Measurements from ENCODE around the gene CANT1. TPM values are rescaled to one million over a fixed set of nuclear protein-coding genes. Genes with fewer than 3 reads are reported as not detected.

Gene CANT1
- total and polyA plus RNA-seq, 2 of the 13 experiments (the other 11 are each of a cell fraction or from before 2014, with no cell fraction given) = 34.1 to 42.1 TPM

DNA sequence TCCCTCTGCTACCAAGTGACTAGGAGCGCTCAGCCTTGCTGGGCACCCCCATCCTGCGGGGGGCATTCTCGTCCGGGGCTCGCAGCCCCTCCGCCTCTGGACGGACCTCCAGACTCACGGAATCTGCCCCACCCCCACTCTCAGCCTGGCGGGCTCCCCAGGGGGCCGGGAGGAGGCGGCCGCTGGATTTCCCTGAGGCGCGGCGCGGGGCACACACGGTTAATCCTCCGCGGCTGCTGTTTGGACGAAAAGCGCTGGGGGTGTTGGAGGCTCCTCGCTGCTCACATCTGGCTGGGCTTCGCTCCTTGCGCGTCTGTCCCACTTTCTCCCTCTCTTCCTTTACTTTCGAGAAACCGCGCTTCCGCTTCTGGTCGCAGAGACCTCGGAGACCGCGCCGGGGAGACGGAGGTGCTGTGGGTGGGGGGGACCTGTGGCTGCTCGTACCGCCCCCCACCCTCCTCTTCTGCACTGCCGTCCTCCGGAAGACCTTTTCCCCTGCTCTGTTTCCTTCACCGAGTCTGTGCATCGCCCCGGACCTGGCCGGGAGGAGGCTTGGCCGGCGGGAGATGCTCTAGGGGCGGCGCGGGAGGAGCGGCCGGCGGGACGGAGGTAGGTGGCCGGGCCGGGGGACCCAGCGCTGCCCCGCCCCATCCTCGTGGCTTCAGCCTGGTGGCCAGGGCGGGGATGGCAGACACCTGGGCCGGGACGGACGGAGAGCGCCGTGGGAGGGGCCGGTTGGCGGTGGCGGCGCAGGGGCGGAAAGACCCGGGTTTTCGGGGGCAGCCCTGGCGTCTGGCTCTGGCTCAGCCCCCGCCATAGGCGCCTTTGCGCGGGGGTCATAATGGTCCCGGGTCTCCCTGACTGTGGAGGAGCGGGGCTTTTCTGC lies 14.6 kb upstream of the CANT1 start, which contains the start of gene C1QTNF1 (continued):
- TF ChIP-seq ZNF570 (CRISPR knock-in tag; IDR thresholded peaks at IDR 0.05; ENCODE audit: borderline replicate concordance) (no peak), CBX5 (CRISPR knock-in tag; IDR thresholded peaks at IDR 0.05; ENCODE audit: borderline replicate concordance) (no peak), NCOA2 (CRISPR knock-in tag; IDR thresholded peaks at IDR 0.05) (no peak), TEAD3 (CRISPR knock-in tag; optimal IDR thresholded peaks at IDR 0.05; ENCODE audit: borderline replicate concordance) (no peak), FOXJ3 (CRISPR knock-in tag; IDR thresholded peaks at IDR 0.05; ENCODE audit: borderline replicate concordance) (no peak), PLSCR1 (CRISPR knock-in tag; IDR thresholded peaks at IDR 0.05; ENCODE audit: borderline replicate concordance) (no peak), HNRNPK (IDR thresholded peaks at IDR 0.05; ENCODE audit: low read depth, low read length, poor library complexity, severe bottlenecking) (peak; percentile 19), ARID4A (CRISPR knock-in tag; IDR thresholded peaks at IDR 0.05; ENCODE audit: borderline replicate concordance) (0 out of 2 replicates have a peak, but pooled peaks have one; percentile 33), TBX2 (CRISPR knock-in tag; IDR thresholded peaks at IDR 0.05; ENCODE audit: borderline replicate concordance) (peak; percentile 41; the same call in 1 of the 2 replicates), ZNF639 (CRISPR knock-in tag; conservative IDR thresholded peaks at IDR 0.05) (no peak), HOXA5 (CRISPR knock-in tag; IDR thresholded peaks at IDR 0.05) (no peak), NR3C1 (CRISPR knock-in tag; IDR thresholded peaks at IDR 0.05) (no peak), ZNF569 (CRISPR knock-in tag; IDR thresholded peaks at IDR 0.05; ENCODE audit: borderline replicate concordance) (no peak), SRY (CRISPR knock-in tag; IDR thresholded peaks at IDR 0.05) (no peak), ATF1 (CRISPR knock-in tag; IDR thresholded peaks at IDR 0.05) (no peak), ZNF550 (CRISPR knock-in tag; IDR thresholded peaks at IDR 0.05; ENCODE audit: borderline replicate concordance) (peak; percentile 41; the same call in 1 of the 2 replicates)
- TF ChIP-seq, protein P1, sequence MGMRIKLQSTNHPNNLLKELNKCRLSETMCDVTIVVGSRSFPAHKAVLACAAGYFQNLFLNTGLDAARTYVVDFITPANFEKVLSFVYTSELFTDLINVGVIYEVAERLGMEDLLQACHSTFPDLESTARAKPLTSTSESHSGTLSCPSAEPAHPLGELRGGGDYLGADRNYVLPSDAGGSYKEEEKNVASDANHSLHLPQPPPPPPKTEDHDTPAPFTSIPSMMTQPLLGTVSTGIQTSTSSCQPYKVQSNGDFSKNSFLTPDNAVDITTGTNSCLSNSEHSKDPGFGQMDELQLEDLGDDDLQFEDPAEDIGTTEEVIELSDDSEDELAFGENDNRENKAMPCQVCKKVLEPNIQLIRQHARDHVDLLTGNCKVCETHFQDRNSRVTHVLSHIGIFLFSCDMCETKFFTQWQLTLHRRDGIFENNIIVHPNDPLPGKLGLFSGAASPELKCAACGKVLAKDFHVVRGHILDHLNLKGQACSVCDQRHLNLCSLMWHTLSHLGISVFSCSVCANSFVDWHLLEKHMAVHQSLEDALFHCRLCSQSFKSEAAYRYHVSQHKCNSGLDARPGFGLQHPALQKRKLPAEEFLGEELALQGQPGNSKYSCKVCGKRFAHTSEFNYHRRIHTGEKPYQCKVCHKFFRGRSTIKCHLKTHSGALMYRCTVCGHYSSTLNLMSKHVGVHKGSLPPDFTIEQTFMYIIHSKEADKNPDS (CRISPR knock-in tag; IDR thresholded peaks at IDR 0.05) = no peak
- TF ChIP-seq, protein P2, sequence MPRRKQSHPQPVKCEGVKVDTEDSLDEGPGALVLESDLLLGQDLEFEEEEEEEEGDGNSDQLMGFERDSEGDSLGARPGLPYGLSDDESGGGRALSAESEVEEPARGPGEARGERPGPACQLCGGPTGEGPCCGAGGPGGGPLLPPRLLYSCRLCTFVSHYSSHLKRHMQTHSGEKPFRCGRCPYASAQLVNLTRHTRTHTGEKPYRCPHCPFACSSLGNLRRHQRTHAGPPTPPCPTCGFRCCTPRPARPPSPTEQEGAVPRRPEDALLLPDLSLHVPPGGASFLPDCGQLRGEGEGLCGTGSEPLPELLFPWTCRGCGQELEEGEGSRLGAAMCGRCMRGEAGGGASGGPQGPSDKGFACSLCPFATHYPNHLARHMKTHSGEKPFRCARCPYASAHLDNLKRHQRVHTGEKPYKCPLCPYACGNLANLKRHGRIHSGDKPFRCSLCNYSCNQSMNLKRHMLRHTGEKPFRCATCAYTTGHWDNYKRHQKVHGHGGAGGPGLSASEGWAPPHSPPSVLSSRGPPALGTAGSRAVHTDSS (CRISPR knock-in tag; conservative IDR thresholded peaks at IDR 0.05) = no peak
